Measurements from ENCODE around the gene MAGEA4.

GRCh38 chrX:151935358-151935757, 22.7 kb downstream of the MAGEA4 start:
- TF ChIP-seq CTCF (IDR thresholded peaks at IDR 0.05; ENCODE audit: low read length) = no peak
- no peak for TF ChIP-seq EZH2 (optimal IDR thresholded peaks at IDR 0.05; ENCODE audit: low read depth, low read length)
- TF ChIP-seq EZH2phosphoT487 (IDR thresholded peaks at IDR 0.05; ENCODE audit: low read length) = no peak

Measured in MM.1S (cell line).